Activated CD4-positive, alpha-beta T cell treated with anti-CD3 and anti-CD28 coated beads, Interleukin-2, amount 50 U/mL, for 24 hours (primary cell): ENCODE data around the gene AGTR1.
"Not testable (repeated sequence)": the region's sequence is repeated elsewhere in the genome, so short reads cannot be mapped to it uniquely, and the experiment has no call there.

Experiments
- DNase-seq, 2 donors: peaks; one replicate each; pipeline ENCODE4 v3.0.0-alpha.2; 2020; ENCODE audit warnings: low read depth in 1 of 2, low spot score in 1 of 2

AGTR1 gene

GRCh38 chr3:148717885-148718561, 20.3 kb downstream of the AGTR1 start:
- no peak for DNase-seq

- no peak for DNase-seq
These were observed 21.5 kb downstream of the AGTR1 start for GRCh38 chr3:148718982-148719862.

- no peak for DNase-seq
These were observed 23.2 kb downstream of the AGTR1 start for GRCh38 chr3:148720873-148721272.

- DNase-seq = no peak
These were observed 25.9 kb downstream of the AGTR1 start for GRCh38 chr3:148723631-148724030.

GRCh38 chr3:148727231-148727630, 29.5 kb downstream of the AGTR1 start:
- DNase-seq = no peak

- no peak for DNase-seq
These were observed 31.1 kb downstream of the AGTR1 start for GRCh38 chr3:148728753-148729152.

- DNase-seq = no peak
These were observed 31.9 kb downstream of the AGTR1 start for GRCh38 chr3:148729476-148730055.

GRCh38 chr3:148730676-148731075, 33.0 kb downstream of the AGTR1 start:
- no peak for DNase-seq

- DNase-seq = no peak
These were observed 37.9 kb downstream of the AGTR1 start for GRCh38 chr3:148735597-148735996.

- no peak for DNase-seq
These were observed 38.4 kb downstream of the AGTR1 start for GRCh38 chr3:148736086-148736485.

- DNase-seq = no peak
These were observed 39.4 kb downstream of the AGTR1 start for GRCh38 chr3:148737104-148737530.

- DNase-seq = no peak
These were observed 42.0 kb downstream of the AGTR1 start for GRCh38 chr3:148739720-148740119.

GRCh38 chr3:148740291-148740690, 42.6 kb downstream of the AGTR1 start:
- no peak for DNase-seq

GRCh38 chr3:148741219-148741618, 43.5 kb downstream of the AGTR1 start:
- no peak for DNase-seq

GRCh38 chr3:148742118-148742517, 44.4 kb downstream of the AGTR1 start:
- DNase-seq = no peak

- no peak for DNase-seq
These were observed 48.4 kb downstream of the AGTR1 start for GRCh38 chr3:148746053-148746452.

GRCh38 chr3:148748283-148748682, 50.6 kb downstream of the AGTR1 start:
- no peak for DNase-seq

GRCh38 chr3:148750296-148750695, 52.6 kb downstream of the AGTR1 start:
- no peak for DNase-seq

GRCh38 chr3:148751461-148751860, 53.8 kb downstream of the AGTR1 start:
- no peak for DNase-seq

GRCh38 chr3:148753385-148753784, 55.7 kb downstream of the AGTR1 start:
- not testable (repeated sequence) for DNase-seq

GRCh38 chr3:148755570-148755969, 57.9 kb downstream of the AGTR1 start:
- DNase-seq = no peak

- no peak for DNase-seq
These were observed 58.6 kb downstream of the AGTR1 start for GRCh38 chr3:148756311-148756710.
